HepG2 (cell line): ENCODE data around the gene RPS2. TPM values are rescaled to one million over a fixed set of nuclear protein-coding genes. Genes with fewer than 3 reads are reported as not detected.

Source experiments
- ATF7-NPFF ChIP-seq: sonication (generic); formaldehyde crosslinking; IDR thresholded peaks from 2 replicates; pipeline ENCODE4 v1.8.1; 2023; ENCODE audit warnings: mild to moderate bottlenecking, low read depth, missing genetic modification reagents, moderate library complexity
- CHD4 ChIP-seq: fragments of 200-600 bp; sonication (generic); IDR thresholded peaks from 2 replicates; pipeline ENCODE4 v1.7.0; 2017; ENCODE audit warnings: mild to moderate bottlenecking, low read length, borderline replicate concordance
- DPF2 ChIP-seq: sonication (generic); formaldehyde crosslinking; IDR thresholded peaks from 2 replicates; pipeline ENCODE4 v1.4.0; 2020; ENCODE audit warnings: mild to moderate bottlenecking, low read depth, missing genetic modification reagents, borderline replicate concordance
- E2F5 ChIP-seq: sonication (generic); formaldehyde crosslinking; conservative IDR thresholded peaks from 2 replicates; pipeline ENCODE4 v1.4.0; 2020; ENCODE audit warnings: missing genetic modification reagents
- EZH2 ChIP-seq: conservative IDR thresholded peaks from 2 replicates; pipeline ENCODE4 v1.6.1; 2012; ENCODE audit warnings: mild to moderate bottlenecking, low read depth, low read length, moderate library complexity
- FOXK1 ChIP-seq: sonication (generic); formaldehyde crosslinking; IDR thresholded peaks from 2 replicates; pipeline ENCODE4 v1.4.0; 2020; ENCODE audit warnings: low read depth, missing genetic modification reagents, borderline replicate concordance
- HOXA9 ChIP-seq: sonication (generic); formaldehyde crosslinking; IDR thresholded peaks from 2 replicates; pipeline ENCODE4 v1.8.1; 2022; ENCODE audit warnings: missing genetic modification reagents, mild to moderate bottlenecking, moderate library complexity, borderline replicate concordance
- KAT8 ChIP-seq: IDR thresholded peaks from 2 replicates; pipeline ENCODE4 v1.6.1; 2016; ENCODE audit warnings: missing genetic modification reagents, missing compliant biosample characterization
- KLF15 ChIP-seq: sonication (generic); formaldehyde crosslinking; IDR thresholded peaks from 2 replicates; pipeline ENCODE4 v1.8.1; 2023; ENCODE audit warnings: borderline replicate concordance, mild to moderate bottlenecking, inconsistent platforms, missing genetic modification reagents, mixed read lengths
- MAF1 ChIP-seq: sonication (generic); formaldehyde crosslinking; IDR thresholded peaks from 2 replicates; pipeline ENCODE4 v1.5.0; 2020; ENCODE audit warnings: missing genetic modification reagents, borderline replicate concordance
- MYNN ChIP-seq: sonication (generic); formaldehyde crosslinking; IDR thresholded peaks from 2 replicates; pipeline ENCODE4 v1.4.0; 2020; ENCODE audit warnings: mild to moderate bottlenecking, low read depth, missing genetic modification reagents
- NFIC ChIP-seq: IDR thresholded peaks from 2 replicates; pipeline ENCODE4 v1.6.1; 2012; ENCODE audit warnings: mild to moderate bottlenecking, low read length, inconsistent platforms
- PAWR ChIP-seq: sonication (generic); formaldehyde crosslinking; IDR thresholded peaks from 2 replicates; pipeline ENCODE4 v1.4.0; 2020; ENCODE audit warnings: missing genetic modification reagents, mild to moderate bottlenecking, borderline replicate concordance
- ZFP41 ChIP-seq: sonication (generic); formaldehyde crosslinking; IDR thresholded peaks from 2 replicates; pipeline ENCODE4 v1.4.0; 2020; ENCODE audit warnings: mild to moderate bottlenecking, missing genetic modification reagents, borderline replicate concordance
- ZKSCAN1 ChIP-seq: fragments of 150-350 bp; IDR thresholded peaks from 2 replicates; pipeline ENCODE4 v1.6.1; 2014; ENCODE audit warnings: low read length
- ZNF441 ChIP-seq: sonication (generic); formaldehyde crosslinking; IDR thresholded peaks from 2 replicates; pipeline ENCODE4 v1.7.0; 2021; ENCODE audit warnings: missing genetic modification reagents, borderline replicate concordance
- ZNF557 ChIP-seq: sonication (generic); formaldehyde crosslinking; IDR thresholded peaks from 2 replicates; pipeline ENCODE4 v1.4.0; 2020; ENCODE audit warnings: missing genetic modification reagents
- ZNF576 ChIP-seq: sonication (generic); formaldehyde crosslinking; IDR thresholded peaks from 2 replicates; pipeline ENCODE4 v1.4.0; 2020; ENCODE audit warnings: mild to moderate bottlenecking, missing genetic modification reagents
- ZNF781 ChIP-seq: sonication (generic); formaldehyde crosslinking; IDR thresholded peaks from 2 replicates; pipeline ENCODE4 v1.5.1; 2020; ENCODE audit warnings: borderline replicate concordance, mild to moderate bottlenecking, missing genetic modification reagents; ENCODE audit errors: not compliant biosample characterization
- polyA plus RNA-seq, 8 experiments: library from polyadenylated mRNA; depleted of rRNA in 3 of 8; stranded (reverse) in 7 of 8; unstranded in 1 of 8; fragments of >200 nt; fragmentation: Illumina TruSeq in 4 of 8; extraction: Trizol in 4 of 8; gene quantifications; 2 replicates each; pipeline versions ENCODE4 v1.2.1 to v1.2.3, GENCODE V29; 2011 to 2016; ENCODE audit warnings: low read depth in 4 of 8, missing spikeins in 1 of 8, mixed read lengths in 1 of 8; ENCODE audit not compliant: insufficient read depth in 1 of 8
- total RNA-seq, 5 experiments: library from RNA; depleted of rRNA; stranded (reverse); fragments of >200 nt; fragmentation: Illumina TruSeq; extraction: Trizol; gene quantifications; 2 replicates each; pipeline ENCODE4 v1.2.3, GENCODE V29; 2016; ENCODE audit warnings: low read depth in 1 of 5
- TF ChIP-seq, protein P1 (sequence below): sonication (generic); formaldehyde crosslinking; IDR thresholded peaks from 2 replicates; pipeline ENCODE4 v1.5.0; 2020; ENCODE audit warnings: missing genetic modification reagents
- TF ChIP-seq, protein P2 (sequence below): IDR thresholded peaks from 2 replicates; pipeline ENCODE4 v1.6.1; 2016
- TF ChIP-seq, protein P3 (sequence below): sonication (generic); formaldehyde crosslinking; IDR thresholded peaks from 2 replicates; pipeline ENCODE4 v1.9.0; 2021; ENCODE audit warnings: missing genetic modification reagents, borderline replicate concordance

The RPS2 gene
- total and polyA plus RNA-seq, 2 of the 13 experiments (the other 11 are each of a cell fraction or from before 2014, with no cell fraction given): 1,908 to 4,514 TPM

- TF ChIP-seq MYNN (CRISPR knock-in tag) (peak; percentile 85; the same call in 1 of the 2 replicates), ZNF576 (no peak), ZNF781 (CRISPR knock-in tag) (peak; percentile 81), PAWR (CRISPR knock-in tag) (no peak), KAT8 (CRISPR knock-in tag) (peak; percentile 88), ZKSCAN1 (0 out of 2 replicates have a peak, but pooled peaks have one; percentile 61), MAF1 (CRISPR knock-in tag) (0 out of 2 replicates have a peak, but pooled peaks have one; percentile 81), HOXA9 (no peak), DPF2 (CRISPR knock-in tag) (no peak), ZNF557 (peak; percentile 57; the same call in 1 of the 2 replicates), ATF7-NPFF (CRISPR knock-in tag) (peak; percentile 84), NFIC (peak; percentile 68), ZFP41 (CRISPR knock-in tag) (no peak), FOXK1 (0 out of 2 replicates have a peak, but pooled peaks have one; percentile 37), E2F5 (CRISPR knock-in tag) (peak; percentile 74; the same call in 1 of the 2 replicates), KLF15 (no peak), CHD4 (no peak), EZH2 (no peak), ZNF441 (CRISPR knock-in tag) (no peak)
- TF ChIP-seq, protein P1, sequence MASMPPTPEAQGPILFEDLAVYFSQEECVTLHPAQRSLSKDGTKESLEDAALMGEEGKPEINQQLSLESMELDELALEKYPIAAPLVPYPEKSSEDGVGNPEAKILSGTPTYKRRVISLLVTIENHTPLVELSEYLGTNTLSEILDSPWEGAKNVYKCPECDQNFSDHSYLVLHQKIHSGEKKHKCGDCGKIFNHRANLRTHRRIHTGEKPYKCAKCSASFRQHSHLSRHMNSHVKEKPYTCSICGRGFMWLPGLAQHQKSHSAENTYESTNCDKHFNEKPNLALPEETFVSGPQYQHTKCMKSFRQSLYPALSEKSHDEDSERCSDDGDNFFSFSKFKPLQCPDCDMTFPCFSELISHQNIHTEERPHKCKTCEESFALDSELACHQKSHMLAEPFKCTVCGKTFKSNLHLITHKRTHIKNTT (CRISPR knock-in tag): no peak
- TF ChIP-seq, protein P2, sequence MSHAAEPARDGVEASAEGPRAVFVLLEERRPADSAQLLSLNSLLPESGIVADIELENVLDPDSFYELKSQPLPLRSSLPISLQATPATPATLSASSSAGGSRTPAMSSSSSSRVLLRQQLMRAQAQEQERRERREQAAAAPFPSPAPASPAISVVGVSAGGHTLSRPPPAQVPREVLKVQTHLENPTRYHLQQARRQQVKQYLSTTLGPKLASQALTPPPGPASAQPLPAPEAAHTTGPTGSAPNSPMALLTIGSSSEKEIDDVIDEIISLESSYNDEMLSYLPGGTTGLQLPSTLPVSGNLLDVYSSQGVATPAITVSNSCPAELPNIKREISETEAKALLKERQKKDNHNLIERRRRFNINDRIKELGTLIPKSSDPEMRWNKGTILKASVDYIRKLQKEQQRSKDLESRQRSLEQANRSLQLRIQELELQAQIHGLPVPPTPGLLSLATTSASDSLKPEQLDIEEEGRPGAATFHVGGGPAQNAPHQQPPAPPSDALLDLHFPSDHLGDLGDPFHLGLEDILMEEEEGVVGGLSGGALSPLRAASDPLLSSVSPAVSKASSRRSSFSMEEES: peak; percentile 65
- TF ChIP-seq, protein P3, sequence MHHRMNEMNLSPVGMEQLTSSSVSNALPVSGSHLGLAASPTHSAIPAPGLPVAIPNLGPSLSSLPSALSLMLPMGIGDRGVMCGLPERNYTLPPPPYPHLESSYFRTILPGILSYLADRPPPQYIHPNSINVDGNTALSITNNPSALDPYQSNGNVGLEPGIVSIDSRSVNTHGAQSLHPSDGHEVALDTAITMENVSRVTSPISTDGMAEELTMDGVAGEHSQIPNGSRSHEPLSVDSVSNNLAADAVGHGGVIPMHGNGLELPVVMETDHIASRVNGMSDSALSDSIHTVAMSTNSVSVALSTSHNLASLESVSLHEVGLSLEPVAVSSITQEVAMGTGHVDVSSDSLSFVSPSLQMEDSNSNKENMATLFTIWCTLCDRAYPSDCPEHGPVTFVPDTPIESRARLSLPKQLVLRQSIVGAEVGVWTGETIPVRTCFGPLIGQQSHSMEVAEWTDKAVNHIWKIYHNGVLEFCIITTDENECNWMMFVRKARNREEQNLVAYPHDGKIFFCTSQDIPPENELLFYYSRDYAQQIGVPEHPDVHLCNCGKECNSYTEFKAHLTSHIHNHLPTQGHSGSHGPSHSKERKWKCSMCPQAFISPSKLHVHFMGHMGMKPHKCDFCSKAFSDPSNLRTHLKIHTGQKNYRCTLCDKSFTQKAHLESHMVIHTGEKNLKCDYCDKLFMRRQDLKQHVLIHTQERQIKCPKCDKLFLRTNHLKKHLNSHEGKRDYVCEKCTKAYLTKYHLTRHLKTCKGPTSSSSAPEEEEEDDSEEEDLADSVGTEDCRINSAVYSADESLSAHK (CRISPR knock-in tag): peak; percentile 34; the same call in 1 of the 2 replicates
These were observed at the start of gene RPS2 (continued) for GRCh38 chr16:1964506-1965395.
